HG02981 (cell line): ENCODE results near the gene GUCA1A.
"Not testable (repeated sequence)": the region's sequence is repeated elsewhere in the genome, so short reads cannot be mapped to it uniquely, and the experiment has no call there.

Source experiments
- ATAC-seq: cut with Tn5 transposase; IDR thresholded peaks from one replicate; pipeline ENCODE4 v1.9.1; 2021; ENCODE audit warnings: mild to moderate bottlenecking, moderate library complexity; ENCODE audit not compliant: unreplicated experiment

The GUCA1A gene

GRCh38 chr6:42171813-42172581 is 1.2 kb upstream of the GUCA1A start:
- ATAC-seq, result no peak

GRCh38 chr6:42175860-42176259 is 2.7 kb downstream of the GUCA1A start:
- no peak for ATAC-seq

GRCh38 chr6:42176981-42177380 is 3.8 kb downstream of the GUCA1A start:
- ATAC-seq, result no peak

- no peak for ATAC-seq
Observed at GRCh38 chr6:42177514-42178364, 4.6 kb downstream of the GUCA1A start.

- ATAC-seq, result no peak
Observed at GRCh38 chr6:42179261-42179944, 6.2 kb downstream of the GUCA1A start.

GRCh38 chr6:42179945-42180313 is 6.8 kb downstream of the GUCA1A start:
- ATAC-seq, result no peak

GRCh38 chr6:42182101-42182500 is 8.9 kb downstream of the GUCA1A start:
- no peak for ATAC-seq

- ATAC-seq, result no peak
Observed at GRCh38 chr6:42184475-42184874, 11.3 kb downstream of the GUCA1A start.

GRCh38 chr6:42185597-42185996 is 12.4 kb downstream of the GUCA1A start:
- ATAC-seq, result no peak

- ATAC-seq, result no peak
Observed at GRCh38 chr6:42188406-42188805, 15.2 kb downstream of the GUCA1A start.

GRCh38 chr6:42190554-42191183 is 17.5 kb downstream of the GUCA1A start:
- ATAC-seq, result no peak

GRCh38 chr6:42192385-42192784 is 19.2 kb downstream of the GUCA1A start:
- not testable (repeated sequence) for ATAC-seq

- ATAC-seq, result no peak
Observed at GRCh38 chr6:42193491-42193894, 20.3 kb downstream of the GUCA1A start.

GRCh38 chr6:42194056-42194455 is 20.9 kb downstream of the GUCA1A start:
- ATAC-seq, result no peak

GRCh38 chr6:42195415-42195814 is 22.3 kb downstream of the GUCA1A start:
- no peak for ATAC-seq

GRCh38 chr6:42197555-42198362 is 24.6 kb downstream of the GUCA1A start:
- no peak for ATAC-seq

- ATAC-seq, result no peak
Observed at GRCh38 chr6:42199106-42199981, 26.2 kb downstream of the GUCA1A start.

GRCh38 chr6:42200035-42200434 is 26.9 kb downstream of the GUCA1A start:
- no peak for ATAC-seq

- ATAC-seq, result no peak
Observed at GRCh38 chr6:42201382-42201781, 28.2 kb downstream of the GUCA1A start.
